Measurements from ENCODE around the gene RAB11FIP4.

DNA sequence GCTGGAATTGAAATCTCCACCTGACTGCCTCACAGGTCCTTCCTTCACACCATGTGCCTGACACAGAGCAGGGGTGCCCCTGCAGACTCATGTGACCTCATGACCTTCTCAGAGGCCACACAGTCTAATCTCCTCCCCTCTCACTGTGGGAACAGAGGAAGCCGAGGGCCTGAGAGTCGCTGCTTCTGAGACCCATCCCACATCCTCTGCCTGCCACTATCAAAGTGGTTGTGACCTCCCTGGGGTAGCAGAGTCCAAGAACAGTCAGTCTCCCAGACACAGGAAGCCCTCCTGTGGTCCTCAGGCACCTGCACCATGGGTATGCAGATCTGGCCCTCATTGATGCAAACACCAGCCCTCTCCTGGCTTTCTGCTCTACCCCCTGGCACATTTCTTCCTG lies 78.5 kb downstream of the RAB11FIP4 start:
- TF ChIP-seq, protein P1, sequence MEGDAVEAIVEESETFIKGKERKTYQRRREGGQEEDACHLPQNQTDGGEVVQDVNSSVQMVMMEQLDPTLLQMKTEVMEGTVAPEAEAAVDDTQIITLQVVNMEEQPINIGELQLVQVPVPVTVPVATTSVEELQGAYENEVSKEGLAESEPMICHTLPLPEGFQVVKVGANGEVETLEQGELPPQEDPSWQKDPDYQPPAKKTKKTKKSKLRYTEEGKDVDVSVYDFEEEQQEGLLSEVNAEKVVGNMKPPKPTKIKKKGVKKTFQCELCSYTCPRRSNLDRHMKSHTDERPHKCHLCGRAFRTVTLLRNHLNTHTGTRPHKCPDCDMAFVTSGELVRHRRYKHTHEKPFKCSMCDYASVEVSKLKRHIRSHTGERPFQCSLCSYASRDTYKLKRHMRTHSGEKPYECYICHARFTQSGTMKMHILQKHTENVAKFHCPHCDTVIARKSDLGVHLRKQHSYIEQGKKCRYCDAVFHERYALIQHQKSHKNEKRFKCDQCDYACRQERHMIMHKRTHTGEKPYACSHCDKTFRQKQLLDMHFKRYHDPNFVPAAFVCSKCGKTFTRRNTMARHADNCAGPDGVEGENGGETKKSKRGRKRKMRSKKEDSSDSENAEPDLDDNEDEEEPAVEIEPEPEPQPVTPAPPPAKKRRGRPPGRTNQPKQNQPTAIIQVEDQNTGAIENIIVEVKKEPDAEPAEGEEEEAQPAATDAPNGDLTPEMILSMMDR (IDR thresholded peaks at IDR 0.05 in 4 of 5, conservative IDR thresholded peaks at IDR 0.05 in 1 of 5) = no peak
- no peak for TF ChIP-seq POLR2A (IDR thresholded peaks at IDR 0.05)

Data from gastrocnemius medialis (tissue), 4 donors.